Hepatocyte (in vitro differentiated cells): ENCODE data around the gene GRM1. TPM values are rescaled to one million over a fixed set of nuclear protein-coding genes. Genes with fewer than 3 reads are reported as not detected.
A peak's percentile ranks its signal among the peaks of the same experiment; 100 is the strongest.

Source experiments
- DNase-seq: peaks from one replicate; pipeline ENCODE4 v3.0.0-alpha.2; 2016; ENCODE audit warnings: low spot score
- H2AFZ ChIP-seq: fragments of 200-600 bp; sonication (generic); 2 replicates; pipeline ENCODE4 v1.6.0; 2016; ENCODE audit warnings: antibody characterized with exemption, mild to moderate bottlenecking
- H3K27ac ChIP-seq: fragments of 200-600 bp; sonication (generic); 2 replicates; pipeline ENCODE4 v1.5.1; 2016; ENCODE audit warnings: mild to moderate bottlenecking
- H3K27me3 ChIP-seq: fragments of 200-600 bp; sonication (generic); 2 replicates; pipeline ENCODE4 v1.6.1; 2016
- H3K36me3 ChIP-seq: fragments of 200-600 bp; sonication (generic); replicated peaks from 2 replicates; pipeline ENCODE4 v1.5.1; 2016; ENCODE audit warnings: low read depth; ENCODE audit not compliant: insufficient read depth
- H3K4me1 ChIP-seq: fragments of 200-600 bp; sonication (generic); 2 replicates; pipeline ENCODE4 v1.5.1; 2016; ENCODE audit warnings: mild to moderate bottlenecking, moderate library complexity; ENCODE audit not compliant: insufficient read depth
- H3K4me2 ChIP-seq: fragments of 200-600 bp; sonication (generic); 2 replicates; pipeline ENCODE4 v1.6.0; 2016
- H3K4me3 ChIP-seq: fragments of 200-600 bp; sonication (generic); 2 replicates; pipeline ENCODE4 v1.5.1; 2016; ENCODE audit warnings: mild to moderate bottlenecking
- H3K79me2 ChIP-seq: fragments of 200-600 bp; sonication (generic); 2 replicates; pipeline ENCODE4 v1.6.0; 2017; ENCODE audit warnings: mild to moderate bottlenecking
- H3K9me2 ChIP-seq: fragments of 200-600 bp; sonication (generic); replicated peaks from 2 replicates; pipeline ENCODE4 v1.6.0; 2017; ENCODE audit warnings: mild to moderate bottlenecking; ENCODE audit not compliant: insufficient read depth
- H3K9me3 ChIP-seq: fragments of 200-600 bp; sonication (generic); 2 replicates; pipeline ENCODE4 v1.5.1; 2016; ENCODE audit warnings: low read depth, mild to moderate bottlenecking
- H4K20me1 ChIP-seq: fragments of 200-600 bp; sonication (generic); 2 replicates; pipeline ENCODE4 v1.6.0; 2016; ENCODE audit warnings: mild to moderate bottlenecking; ENCODE audit not compliant: insufficient read depth, poor library complexity, severe bottlenecking
- CTCF ChIP-seq: fragments of 200-600 bp; sonication (generic); IDR thresholded peaks from 2 replicates; pipeline ENCODE4 v1.5.1; 2016; ENCODE audit warnings: antibody characterized with exemption, mild to moderate bottlenecking; ENCODE audit not compliant: poor library complexity
- EZH2 ChIP-seq: fragments of 200-600 bp; sonication (generic); IDR thresholded peaks from 2 replicates; pipeline ENCODE4 v1.6.1; 2016; ENCODE audit warnings: antibody characterized with exemption, mild to moderate bottlenecking, borderline replicate concordance
- EZH2phosphoT487 ChIP-seq: fragments of 200-600 bp; sonication (generic); IDR thresholded peaks from one replicate; pipeline ENCODE4 v1.6.1; 2018; ENCODE audit warnings: antibody characterized with exemption, mild to moderate bottlenecking, low read depth, moderate library complexity; ENCODE audit not compliant: unreplicated experiment, severe bottlenecking
- WGBS: methylation state at CpG from one replicate; pipeline ENCODE4 v1.1.6; 2016; ENCODE audit warnings: low lambda C conversion rate; ENCODE audit errors: missing lambda C conversion rate; 5-methylcytosine and 5-hydroxymethylcytosine counted together
- polyA plus RNA-seq: library from polyadenylated mRNA; unstranded; fragments of >200 nt; fragmentation: Nextera tagmentation; extraction: Ambion mirVana; gene quantifications from 2 replicates; pipeline ENCODE4 v1.2.1, GENCODE V29; 2016
- total RNA-seq: library from RNA; depleted of rRNA; stranded (reverse); fragments of >200 nt; gene quantifications from 2 replicates; pipeline ENCODE4 v1.2.3, GENCODE V29; 2014

GRM1 gene
- total and polyA plus RNA-seq, 2 experiments from 2014 or later: 0.17 TPM; not detected in 1

DNA sequence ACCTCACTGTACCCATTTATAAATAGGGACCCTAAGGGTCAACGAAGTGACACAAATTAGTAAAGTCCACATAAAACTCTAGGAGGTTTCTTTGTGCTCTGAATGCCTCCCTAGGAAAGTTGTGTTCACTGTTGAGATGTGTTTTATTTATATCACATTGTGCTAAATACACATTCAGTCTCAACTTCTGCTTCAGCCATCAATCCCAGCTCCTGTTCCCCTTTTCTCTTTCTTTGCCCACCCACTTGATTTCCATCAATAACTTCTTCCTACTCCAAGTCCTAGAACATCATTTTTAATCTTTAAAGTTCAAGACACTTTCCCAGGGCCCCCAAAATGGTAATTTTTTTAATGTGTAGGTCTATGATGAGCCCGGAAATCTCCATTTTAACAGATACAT is 306.5 kb downstream of the GRM1 start:
- H2AFZ ChIP-seq: no peak overlapping the region
- no peaks in the 10 kb centered on the region for H3K4me1 ChIP-seq
- H3K27me3 ChIP-seq: no peaks in the 10 kb centered on the region
- no peak for DNase-seq
- H3K9me3 ChIP-seq: no peaks in the 10 kb centered on the region
- no peak overlapping the region for H3K27ac ChIP-seq
- H3K79me2 ChIP-seq: no peaks in the 10 kb centered on the region
- no peak for TF ChIP-seq CTCF
- no peak for TF ChIP-seq EZH2phosphoT487
- no peak for TF ChIP-seq EZH2
- H3K36me3 ChIP-seq: no peaks in the 10 kb centered on the region
- H4K20me1 ChIP-seq: no peaks in the 10 kb centered on the region
- H3K4me3 ChIP-seq: no peak overlapping the region
- no peak overlapping the region for H3K4me2 ChIP-seq
- no peaks in the 10 kb centered on the region for H3K9me2 ChIP-seq
- WGBS: 85% methylated on average over 2 of the region's 2 CpGs

GRCh38 chr6:146336191-146336590 is 307.3 kb downstream of the GRM1 start:
- Histone ChIP-seq H3K27me3 (no peaks in the 10 kb centered on the region), H2AFZ (no peak overlapping the region), H3K9me3 (no peaks in the 10 kb centered on the region), H3K9me2 (no peaks in the 10 kb centered on the region), H3K4me3 (no peak overlapping the region), H3K4me2 (no peak overlapping the region), H3K79me2 (no peaks in the 10 kb centered on the region), H4K20me1 (no peaks in the 10 kb centered on the region), H3K4me1 (no peaks in the 10 kb centered on the region), H3K36me3 (no peaks in the 10 kb centered on the region), H3K27ac (no peak overlapping the region)
- 67% methylated on average over 3 of the region's 3 CpGs for WGBS
- TF ChIP-seq EZH2phosphoT487 (no peak), EZH2 (no peak), CTCF (no peak)
- DNase-seq: no peak

DNA sequence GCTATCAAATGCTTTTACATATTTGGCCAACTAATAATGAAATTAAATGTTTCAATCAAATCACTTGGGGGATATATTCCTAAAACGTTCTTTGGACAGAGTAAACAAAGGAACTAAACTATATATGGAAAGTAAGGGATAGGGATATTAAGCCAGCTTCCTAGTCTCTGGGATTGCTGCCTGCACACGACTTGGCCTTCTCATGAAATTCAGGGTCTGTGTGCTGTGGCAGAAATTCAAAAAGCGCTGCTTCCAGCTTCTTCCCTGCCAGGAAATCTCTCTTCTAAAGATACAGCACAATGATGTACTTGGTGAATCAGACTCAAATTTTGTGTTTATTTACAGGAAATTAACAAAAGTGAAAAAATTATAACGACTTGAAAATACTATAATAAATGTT is 308.5 kb downstream of the GRM1 start:
- Histone ChIP-seq H3K36me3 (no peaks in the 10 kb centered on the region), H3K27ac (no peak overlapping the region), H3K79me2 (no peaks in the 10 kb centered on the region), H3K4me1 (no peaks in the 10 kb centered on the region), H3K4me3 (no peak overlapping the region), H3K27me3 (no peaks in the 10 kb centered on the region), H2AFZ (no peak overlapping the region), H3K9me3 (no peaks in the 10 kb centered on the region), H3K4me2 (no peak overlapping the region), H3K9me2 (no peaks in the 10 kb centered on the region), H4K20me1 (no peaks in the 10 kb centered on the region)
- TF ChIP-seq EZH2 (no peak), CTCF (no peak), EZH2phosphoT487 (no peak)
- WGBS: 78% methylated on average over 4 of the region's 4 CpGs
- DNase-seq: no peak

DNA sequence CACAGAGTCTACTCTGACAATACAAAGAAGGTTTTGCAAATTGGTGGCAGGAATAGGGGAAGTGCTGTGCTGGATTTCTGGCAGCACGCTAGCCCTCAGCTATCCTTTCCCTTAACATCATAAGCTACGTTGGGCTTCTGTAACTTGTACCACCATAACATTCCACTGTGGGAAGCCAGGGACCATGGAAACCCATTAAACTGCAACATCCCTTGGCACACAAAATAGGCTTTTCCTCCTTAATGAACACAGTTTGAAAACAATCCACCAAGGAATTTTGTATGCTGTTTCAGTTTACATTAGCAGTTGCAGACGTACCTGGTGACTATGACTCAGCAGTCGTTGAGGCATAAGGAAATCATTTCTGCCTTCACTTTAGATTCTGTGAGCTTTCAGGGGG is 310.9 kb downstream of the GRM1 start:
- H3K4me2 ChIP-seq: peak overlapping the region; percentile 49
- H3K27ac ChIP-seq: no peak overlapping the region
- no peaks in the 10 kb centered on the region for H3K9me2 ChIP-seq
- H3K27me3 ChIP-seq: no peaks in the 10 kb centered on the region
- no peaks in the 10 kb centered on the region for H3K9me3 ChIP-seq
- H3K4me3 ChIP-seq: no peak overlapping the region
- H2AFZ ChIP-seq: no peak overlapping the region
- TF ChIP-seq CTCF (no peak), EZH2phosphoT487 (no peak), EZH2 (no peak)
- WGBS: 32% methylated on average over 4 of the region's 4 CpGs
- H4K20me1 ChIP-seq: no peaks in the 10 kb centered on the region
- H3K4me1 ChIP-seq: no peaks in the 10 kb centered on the region
- no peaks in the 10 kb centered on the region for H3K79me2 ChIP-seq
- no peaks in the 10 kb centered on the region for H3K36me3 ChIP-seq
- DNase-seq: peak; percentile 27
